ENCODE results near the gene SPIRE1. TPM values are rescaled to one million over a fixed set of nuclear protein-coding genes. Genes with fewer than 3 reads are reported as not detected.

Gene SPIRE1
- total and polyA plus RNA-seq, 2 of the 4 experiments (the other 2 are of a cell fraction) = 11.6 to 31.4 TPM

- POLR2A ChIA-PET (ENCODE audit: unreplicated experiment) = no interaction called here
These were observed 83.3 kb downstream of the SPIRE1 start for GRCh38 chr18:12574494-12575185.

More at GRCh38 chr18:12574494-12575185, 83.3 kb downstream of the SPIRE1 start:
- in situ Hi-C loops (cut with MboI; ENCODE audit: low sequenced_read_pairs) (no loop called here), intact Hi-C loops (cut with micrococcal nuclease) (no loop called here), dilution Hi-C loops (cut with HindIII; ENCODE audit: low sequenced_read_pairs, unreplicated experiment) (no loop called here)
- Histone ChIP-seq H2BK120ac (ENCODE audit: low read depth, low read length) (no peak overlapping the region), H4K8ac (ENCODE audit: low read depth in 2 of 2, low read length in 2 of 2) (no peak overlapping the region), H4K91ac (ENCODE audit: insufficient read depth, low read depth, low read length) (no peak overlapping the region), H3K9me1 (ENCODE audit: insufficient read depth, low read length) (peaks cover 5% of the 10 kb centered on the region; the same call in 1 of the 2 replicates), H3K14ac (replicated peaks; ENCODE audit: low read depth, low read length) (no peak overlapping the region), H3K18ac (ENCODE audit: low read depth, low read length) (no peak overlapping the region), H3K4me3 (ENCODE audit: insufficient read depth, low read depth, low read length) (no peak overlapping the region), H3K9ac (ENCODE audit: low read depth, low read length) (no peak overlapping the region), H3K4me1 (ENCODE audit: control insufficient read depth, insufficient read depth, low read length) (peaks cover 2% of the 10 kb centered on the region; the same call in 1 of the 2 replicates), H2BK15ac (ENCODE audit: low read depth, low read length) (no peak overlapping the region), H4K5ac (ENCODE audit: low read depth, low read length) (no peak overlapping the region), H3K27ac (ENCODE audit: insufficient read depth, low read length) (no peak overlapping the region), H3K36me3 (ENCODE audit: control insufficient read depth, insufficient read depth, low read length) (no peaks in the 10 kb centered on the region), H3K79me1 (ENCODE audit: low read depth in 1 of 2, low read length in 2 of 2) (peaks cover 23 to 32% of the 10 kb centered on the region in 2 experiments), H2AK9ac (replicated peaks; ENCODE audit: low read depth, low read length, poor library complexity) (no peak overlapping the region), H4K20me1 (ENCODE audit: insufficient read depth, low read length) (peaks cover 23% of the 10 kb centered on the region; the same call in 1 of the 2 replicates), H2BK5ac (ENCODE audit: low read depth, low read length, poor library complexity, severe bottlenecking) (no peak overlapping the region), H3K4me2 (ENCODE audit: low read depth, low read length) (no peak overlapping the region), H3K4ac (ENCODE audit: low read depth, low read length) (no peak overlapping the region), H3K23ac (ENCODE audit: low read depth, low read length) (no peak overlapping the region), H2BK20ac (ENCODE audit: low read depth, low read length) (no peak overlapping the region), H3K56ac (ENCODE audit: extremely low read depth, insufficient read depth, low read length) (no peak overlapping the region), H3K9me3 (ENCODE audit: control insufficient read depth, insufficient read depth, low read length) (no peaks in the 10 kb centered on the region), H2AK5ac (ENCODE audit: low read depth, low read length) (no peak overlapping the region), H3K27me3 (ENCODE audit: control insufficient read depth, insufficient read depth, low read length) (no peaks in the 10 kb centered on the region), H2AFZ (replicated peaks; ENCODE audit: low read length, poor library complexity) (no peak overlapping the region)
- DNase-seq (peak; percentile 35), ATAC-seq (ENCODE audit: low read depth) (peak; percentile 88)
- no peak for TF ChIP-seq CEBPB (IDR thresholded peaks at IDR 0.05; ENCODE audit: low read depth, low read length)
- no peak for TF ChIP-seq BHLHE40 (IDR thresholded peaks at IDR 0.05; ENCODE audit: low read depth, low read length)
- TF ChIP-seq, protein P1, sequence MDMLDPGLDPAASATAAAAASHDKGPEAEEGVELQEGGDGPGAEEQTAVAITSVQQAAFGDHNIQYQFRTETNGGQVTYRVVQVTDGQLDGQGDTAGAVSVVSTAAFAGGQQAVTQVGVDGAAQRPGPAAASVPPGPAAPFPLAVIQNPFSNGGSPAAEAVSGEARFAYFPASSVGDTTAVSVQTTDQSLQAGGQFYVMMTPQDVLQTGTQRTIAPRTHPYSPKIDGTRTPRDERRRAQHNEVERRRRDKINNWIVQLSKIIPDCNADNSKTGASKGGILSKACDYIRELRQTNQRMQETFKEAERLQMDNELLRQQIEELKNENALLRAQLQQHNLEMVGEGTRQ (IDR thresholded peaks at IDR 0.05; ENCODE audit: low read depth, low read length) = no peak
- no peak for TF ChIP-seq RAD21 (IDR thresholded peaks at IDR 0.05; ENCODE audit: low read length)
- no peak for TF ChIP-seq CHD1 (IDR thresholded peaks at IDR 0.05; ENCODE audit: low read depth, low read length)
- TF ChIP-seq MAZ (IDR thresholded peaks at IDR 0.05; ENCODE audit: borderline replicate concordance, low read depth, low read length) = no peak
- TF ChIP-seq RCOR1 (IDR thresholded peaks at IDR 0.05; ENCODE audit: insufficient replicate concordance, low read length) = no peak
- TF ChIP-seq, protein P2, sequence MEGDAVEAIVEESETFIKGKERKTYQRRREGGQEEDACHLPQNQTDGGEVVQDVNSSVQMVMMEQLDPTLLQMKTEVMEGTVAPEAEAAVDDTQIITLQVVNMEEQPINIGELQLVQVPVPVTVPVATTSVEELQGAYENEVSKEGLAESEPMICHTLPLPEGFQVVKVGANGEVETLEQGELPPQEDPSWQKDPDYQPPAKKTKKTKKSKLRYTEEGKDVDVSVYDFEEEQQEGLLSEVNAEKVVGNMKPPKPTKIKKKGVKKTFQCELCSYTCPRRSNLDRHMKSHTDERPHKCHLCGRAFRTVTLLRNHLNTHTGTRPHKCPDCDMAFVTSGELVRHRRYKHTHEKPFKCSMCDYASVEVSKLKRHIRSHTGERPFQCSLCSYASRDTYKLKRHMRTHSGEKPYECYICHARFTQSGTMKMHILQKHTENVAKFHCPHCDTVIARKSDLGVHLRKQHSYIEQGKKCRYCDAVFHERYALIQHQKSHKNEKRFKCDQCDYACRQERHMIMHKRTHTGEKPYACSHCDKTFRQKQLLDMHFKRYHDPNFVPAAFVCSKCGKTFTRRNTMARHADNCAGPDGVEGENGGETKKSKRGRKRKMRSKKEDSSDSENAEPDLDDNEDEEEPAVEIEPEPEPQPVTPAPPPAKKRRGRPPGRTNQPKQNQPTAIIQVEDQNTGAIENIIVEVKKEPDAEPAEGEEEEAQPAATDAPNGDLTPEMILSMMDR (conservative IDR thresholded peaks at IDR 0.05; ENCODE audit: low read depth, low read length) = no peak
- no peak for TF ChIP-seq MAFK (IDR thresholded peaks at IDR 0.05; ENCODE audit: low read depth, low read length)
- TF ChIP-seq RFX5 (IDR thresholded peaks at IDR 0.05; ENCODE audit: low read depth, low read length) = no peak
- no peak for TF ChIP-seq SMC3 (IDR thresholded peaks at IDR 0.05; ENCODE audit: low read depth, low read length)
- TF ChIP-seq FOS (IDR thresholded peaks at IDR 0.05; ENCODE audit: low read depth, low read length) = no peak
- TF ChIP-seq, protein P3, sequence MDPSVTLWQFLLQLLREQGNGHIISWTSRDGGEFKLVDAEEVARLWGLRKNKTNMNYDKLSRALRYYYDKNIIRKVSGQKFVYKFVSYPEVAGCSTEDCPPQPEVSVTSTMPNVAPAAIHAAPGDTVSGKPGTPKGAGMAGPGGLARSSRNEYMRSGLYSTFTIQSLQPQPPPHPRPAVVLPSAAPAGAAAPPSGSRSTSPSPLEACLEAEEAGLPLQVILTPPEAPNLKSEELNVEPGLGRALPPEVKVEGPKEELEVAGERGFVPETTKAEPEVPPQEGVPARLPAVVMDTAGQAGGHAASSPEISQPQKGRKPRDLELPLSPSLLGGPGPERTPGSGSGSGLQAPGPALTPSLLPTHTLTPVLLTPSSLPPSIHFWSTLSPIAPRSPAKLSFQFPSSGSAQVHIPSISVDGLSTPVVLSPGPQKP (IDR thresholded peaks at IDR 0.05; ENCODE audit: borderline replicate concordance, low read depth, low read length) = no peak
- no peak for TF ChIP-seq POLR2A (IDR thresholded peaks at IDR 0.05; ENCODE audit: low read depth, low read length)
- TF ChIP-seq MXI1 (IDR thresholded peaks at IDR 0.05; ENCODE audit: borderline replicate concordance, low read depth, low read length) = no peak
- no peak for TF ChIP-seq NFE2L2 (IDR thresholded peaks at IDR 0.05; ENCODE audit: low read depth, low read length)
- CTCF ChIA-PET = interaction anchor here (1.0 kb wide), 1 partner anchor 69 kb away, joined by 3 read pairs; no protein-coding TSS in a partner anchor
- BruUV-seq (replicated peaks) = no TSS peak
- no CpG with 5 or more reads among the region's 2 CpGs for WGBS, 2 experiments (ENCODE audit: extremely low coverage in 2 of 2, insufficient read length in 1 of 2)

Measured in IMR-90 (cell line).